Suprapubic skin (tissue), 4 donors: ENCODE results near the gene CHAD.

Source experiments
- CTCF ChIP-seq, 2 donors: fragments of 200-600 bp in 1 of 2; fragments of 450-650 bp in 1 of 2; sonication (generic) in 1 of 2; IDR thresholded peaks; one replicate each; pipeline ENCODE4 v1.5.1; 2016 to 2019; ENCODE audit warnings: antibody characterized with exemption in 2 of 2, mild to moderate bottlenecking in 1 of 2, moderate library complexity in 1 of 2
- EP300 ChIP-seq: sonication (generic); formaldehyde crosslinking; IDR thresholded peaks from one replicate; pipeline ENCODE4 v1.6.1; 2017; ENCODE audit warnings: antibody characterized with exemption
- POLR2A ChIP-seq, 2 donors: fragments of 450-650 bp; IDR thresholded peaks; one replicate each; pipeline ENCODE4 v1.6.1; 2017; ENCODE audit warnings: antibody characterized with exemption in 2 of 2, mild to moderate bottlenecking in 2 of 2, moderate library complexity in 2 of 2
- POLR2AphosphoS5 ChIP-seq, 3 donors: sonication (generic); formaldehyde crosslinking; IDR thresholded peaks; one replicate each; pipeline ENCODE4 v1.6.1; 2017; ENCODE audit warnings: antibody characterized with exemption in 3 of 3

GRCh38 chr17:50464121-50464520 is 4.6 kb downstream of the CHAD start:
- no peak for TF ChIP-seq POLR2A (IDR thresholded peaks at IDR 0.05)
- TF ChIP-seq CTCF (IDR thresholded peaks at IDR 0.05), result no peak
- no peak for TF ChIP-seq EP300
- TF ChIP-seq POLR2AphosphoS5 (IDR thresholded peaks at IDR 0.05), result no peak
